HUES64 (cell line): ENCODE data around the gene MAGI1.

Experiments
- H3K27ac ChIP-seq: 2 replicates; pipeline ENCODE4 v1.7.0; 2013; ENCODE audit warnings: low read depth, low read length, inconsistent platforms
- H3K27me3 ChIP-seq: 2 replicates; pipeline ENCODE4 v1.6.1; 2013; ENCODE audit warnings: mild to moderate bottlenecking, low read length; ENCODE audit not compliant: insufficient read depth
- H3K36me3 ChIP-seq: 2 replicates; pipeline ENCODE4 v1.6.1; 2013; ENCODE audit warnings: mild to moderate bottlenecking, low read length; ENCODE audit not compliant: insufficient read depth
- H3K4me1 ChIP-seq: 2 replicates; pipeline ENCODE4 v1.6.1; 2013; ENCODE audit warnings: mild to moderate bottlenecking, low read length, moderate library complexity; ENCODE audit not compliant: insufficient read depth
- H3K4me3 ChIP-seq: 2 replicates; pipeline ENCODE4 v1.5.1; 2013; ENCODE audit warnings: mild to moderate bottlenecking, low read length, moderate library complexity
- H3K9ac ChIP-seq: 2 replicates; pipeline ENCODE4 v1.6.1; 2013; ENCODE audit warnings: mild to moderate bottlenecking, low read depth, low read length
- H3K9me3 ChIP-seq: 2 replicates; pipeline ENCODE4 v1.6.1; 2013; ENCODE audit warnings: low read depth, low read length; ENCODE audit not compliant: insufficient read depth
- WGBS: fragments of 150-250, 120-280 bp; methylation state at CpG from one replicate; pipeline ENCODE4 v1.1.7; 2013; ENCODE audit warnings: missing lambda C conversion rate; 5-methylcytosine and 5-hydroxymethylcytosine counted together

The MAGI1 gene

DNA sequence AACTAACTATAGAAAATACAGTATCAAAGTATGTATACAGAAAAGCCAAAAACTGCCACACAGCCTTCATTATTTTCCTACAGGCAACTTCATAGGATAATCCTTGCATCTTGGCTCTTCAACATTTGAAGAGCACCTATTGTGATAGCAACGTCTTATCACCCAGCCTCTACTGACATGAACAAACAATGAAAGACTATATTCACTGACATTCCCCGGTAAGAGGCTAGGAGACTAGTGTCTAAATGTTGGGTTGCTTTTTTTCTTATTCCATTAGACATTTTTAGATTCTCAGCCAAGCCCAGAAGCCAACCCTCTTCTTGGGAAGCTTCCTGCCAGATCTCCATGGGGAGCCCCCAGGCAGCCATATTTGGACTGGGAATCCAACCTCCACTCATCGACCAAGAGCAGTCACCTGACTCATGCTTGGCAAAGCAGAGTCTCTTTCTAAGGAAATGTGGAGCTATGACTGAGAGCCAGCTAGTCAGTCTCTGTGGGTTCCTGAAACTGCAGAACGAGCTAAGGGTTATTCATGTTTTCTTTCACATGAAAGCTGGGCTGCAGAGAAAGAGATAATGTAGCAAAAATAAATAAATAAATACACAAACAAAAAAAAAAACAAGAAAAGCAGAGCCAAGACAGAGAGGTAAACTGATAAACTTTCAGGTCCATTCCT is 227.5 kb downstream of the MAGI1 start:
- no peaks in the 10 kb centered on the region for H3K36me3 ChIP-seq
- no peak overlapping the region for H3K4me3 ChIP-seq
- WGBS: 89% methylated on average over 3 of the region's 4 CpGs
- H3K27ac ChIP-seq: no peak overlapping the region
- no peaks in the 10 kb centered on the region for H3K27me3 ChIP-seq
- H3K4me1 ChIP-seq: peaks cover 41% of the 10 kb centered on the region
- H3K9ac ChIP-seq: no peak overlapping the region
- no peaks in the 10 kb centered on the region; the same call in 1 of the 2 replicates for H3K9me3 ChIP-seq

- no peaks in the 10 kb centered on the region for H3K36me3 ChIP-seq
- H3K9me3 ChIP-seq: no peaks in the 10 kb centered on the region; the same call in 1 of the 2 replicates
- H3K4me1 ChIP-seq: peaks cover 32% of the 10 kb centered on the region
- no peak overlapping the region for H3K27ac ChIP-seq
- 92% methylated on average over 7 of the region's 7 CpGs for WGBS
- H3K4me3 ChIP-seq: no peak overlapping the region
- H3K9ac ChIP-seq: no peak overlapping the region
- no peaks in the 10 kb centered on the region for H3K27me3 ChIP-seq
Observed at GRCh38 chr3:65810302-65810701, 228.4 kb downstream of the MAGI1 start.

DNA sequence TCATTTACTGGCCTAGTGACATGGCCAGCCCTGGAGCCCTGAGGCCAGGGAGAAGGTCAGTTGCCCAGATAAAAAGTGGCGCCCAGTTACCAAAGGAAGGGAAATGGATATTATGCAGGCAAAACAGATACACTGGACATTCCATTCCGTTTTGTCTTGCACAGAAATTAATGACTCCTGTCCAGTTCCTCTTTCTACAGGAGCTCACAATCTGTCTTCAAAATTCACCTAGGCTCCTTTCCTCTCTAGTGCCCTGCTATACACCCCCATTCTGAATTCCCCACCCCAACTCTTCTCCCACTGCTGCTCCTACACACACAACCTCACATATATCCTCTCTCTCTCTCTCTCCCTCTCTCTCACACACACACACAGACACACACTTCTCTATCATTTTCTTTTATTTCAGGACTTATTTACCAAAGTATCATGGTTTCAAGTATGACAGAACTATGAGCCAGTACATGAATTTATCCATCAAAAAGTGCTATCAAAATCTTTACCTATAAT is 229.0 kb downstream of the MAGI1 start:
- Histone ChIP-seq H3K36me3 (no peaks in the 10 kb centered on the region), H3K9me3 (no peaks in the 10 kb centered on the region; the same call in 1 of the 2 replicates), H3K4me3 (no peak overlapping the region), H3K27me3 (no peaks in the 10 kb centered on the region), H3K27ac (no peak overlapping the region), H3K9ac (no peak overlapping the region), H3K4me1 (peaks cover 28% of the 10 kb centered on the region; the same call in 1 of the 2 replicates)
- 93% methylated on average over 2 of the region's 2 CpGs for WGBS

- Histone ChIP-seq H3K36me3 (no peaks in the 10 kb centered on the region), H3K4me1 (peaks cover 28% of the 10 kb centered on the region; the same call in 1 of the 2 replicates), H3K9ac (no peak overlapping the region), H3K9me3 (no peaks in the 10 kb centered on the region; the same call in 1 of the 2 replicates), H3K27me3 (no peaks in the 10 kb centered on the region), H3K27ac (no peak overlapping the region), H3K4me3 (no peak overlapping the region)
- WGBS: 99% methylated on average over 3 of the region's 3 CpGs
Observed at GRCh38 chr3:65808824-65809223, 229.9 kb downstream of the MAGI1 start.

GRCh38 chr3:65808407-65808806 is 230.3 kb downstream of the MAGI1 start:
- H3K36me3 ChIP-seq: no peaks in the 10 kb centered on the region
- H3K9me3 ChIP-seq: no peaks in the 10 kb centered on the region; the same call in 1 of the 2 replicates
- WGBS: 93% methylated on average over 6 of the region's 6 CpGs
- H3K4me3 ChIP-seq: no peak overlapping the region
- H3K4me1 ChIP-seq: peaks cover 25% of the 10 kb centered on the region; the same call in 1 of the 2 replicates
- no peak overlapping the region for H3K27ac ChIP-seq
- no peak overlapping the region for H3K9ac ChIP-seq
- H3K27me3 ChIP-seq: no peaks in the 10 kb centered on the region

- Histone ChIP-seq H3K9me3 (no peaks in the 10 kb centered on the region; the same call in 1 of the 2 replicates), H3K4me3 (no peak overlapping the region), H3K36me3 (no peaks in the 10 kb centered on the region), H3K27me3 (no peaks in the 10 kb centered on the region), H3K27ac (no peak overlapping the region), H3K4me1 (peaks cover 20% of the 10 kb centered on the region; the same call in 1 of the 2 replicates), H3K9ac (no peak overlapping the region)
- 90% methylated on average over 5 of the region's 5 CpGs for WGBS
Observed at GRCh38 chr3:65807225-65807624, 231.5 kb downstream of the MAGI1 start.

GRCh38 chr3:65806600-65806999 is 232.1 kb downstream of the MAGI1 start:
- H3K4me3 ChIP-seq: no peak overlapping the region
- H3K4me1 ChIP-seq: peaks cover 14% of the 10 kb centered on the region; the same call in 1 of the 2 replicates
- no peaks in the 10 kb centered on the region; the same call in 1 of the 2 replicates for H3K9me3 ChIP-seq
- 100% methylated on average over 1 of the region's 1 CpG for WGBS
- H3K27ac ChIP-seq: no peak overlapping the region
- no peaks in the 10 kb centered on the region for H3K36me3 ChIP-seq
- H3K27me3 ChIP-seq: no peaks in the 10 kb centered on the region
- no peak overlapping the region for H3K9ac ChIP-seq

DNA sequence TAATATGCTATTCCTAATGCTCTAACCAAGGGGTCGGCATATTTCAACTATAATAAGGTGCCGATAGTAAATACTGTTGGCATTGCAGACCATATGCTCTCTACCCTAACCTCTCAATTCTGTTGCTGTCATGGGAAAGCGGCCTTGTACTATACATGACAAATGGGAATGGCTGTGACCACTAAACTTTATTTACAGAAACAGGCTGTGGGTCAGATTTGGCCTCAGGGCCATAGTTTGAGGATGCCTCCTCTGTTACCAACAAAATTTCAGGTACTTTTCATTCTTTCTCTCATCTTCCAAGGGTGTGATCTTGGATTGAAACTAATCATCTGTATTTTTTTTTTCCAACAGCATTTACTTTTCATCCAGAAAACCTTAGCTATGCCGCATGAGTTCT is 242.0 kb downstream of the MAGI1 start:
- H3K36me3 ChIP-seq: no peaks in the 10 kb centered on the region
- H3K4me3 ChIP-seq: no peak overlapping the region
- WGBS: 86% methylated on average over 4 of the region's 4 CpGs
- no peak overlapping the region for H3K27ac ChIP-seq
- H3K4me1 ChIP-seq: peaks cover 13% of the 10 kb centered on the region
- no peak overlapping the region for H3K9ac ChIP-seq
- no peaks in the 10 kb centered on the region for H3K27me3 ChIP-seq
- H3K9me3 ChIP-seq: no peaks in the 10 kb centered on the region

GRCh38 chr3:65795166-65795565 is 243.6 kb downstream of the MAGI1 start:
- no peak overlapping the region for H3K4me3 ChIP-seq
- no peak overlapping the region for H3K27ac ChIP-seq
- H3K9ac ChIP-seq: no peak overlapping the region
- H3K4me1 ChIP-seq: peaks cover 13% of the 10 kb centered on the region
- H3K9me3 ChIP-seq: no peaks in the 10 kb centered on the region
- no peaks in the 10 kb centered on the region for H3K27me3 ChIP-seq
- H3K36me3 ChIP-seq: no peaks in the 10 kb centered on the region
- WGBS: 94% methylated on average over 2 of the region's 2 CpGs

DNA sequence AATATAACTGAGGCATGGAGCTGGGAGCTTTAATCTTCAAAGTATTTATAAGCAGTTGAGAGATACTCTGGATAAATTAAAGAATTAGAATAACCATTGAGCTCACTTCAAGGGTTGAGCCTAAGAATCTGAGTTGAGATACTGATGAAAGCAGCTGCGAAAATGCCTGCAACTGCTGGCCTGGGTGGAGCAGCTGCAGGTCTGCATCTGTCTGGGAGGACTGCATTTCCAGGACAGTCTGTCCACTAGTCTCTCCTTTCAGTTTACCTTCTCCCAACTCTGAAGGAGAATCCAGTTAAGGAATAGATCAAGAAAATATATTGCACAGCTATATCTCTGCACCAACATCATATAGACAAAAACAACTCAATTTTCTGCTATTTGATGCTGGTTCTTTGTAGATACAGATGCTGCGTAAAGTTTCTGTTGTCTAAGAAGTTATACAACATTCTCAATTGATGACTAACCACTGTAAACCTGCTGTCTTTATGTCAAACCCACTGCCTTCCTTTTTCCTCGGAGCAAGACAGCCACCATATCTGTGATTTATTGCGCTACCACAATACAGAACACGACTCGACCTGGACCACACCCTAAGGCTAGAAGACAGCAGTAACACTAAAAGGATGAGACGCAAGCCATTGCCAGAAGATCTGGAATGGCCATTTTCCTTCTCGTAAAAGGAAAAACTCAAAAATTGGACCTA is 245.1 kb downstream of the MAGI1 start:
- WGBS: 91% methylated on average over 8 of the region's 8 CpGs
- Histone ChIP-seq H3K36me3 (no peaks in the 10 kb centered on the region), H3K27ac (no peak overlapping the region), H3K4me1 (peaks cover 13% of the 10 kb centered on the region), H3K9ac (no peak overlapping the region), H3K9me3 (no peaks in the 10 kb centered on the region), H3K27me3 (no peaks in the 10 kb centered on the region), H3K4me3 (no peak overlapping the region)

- no peak overlapping the region for H3K4me3 ChIP-seq
- no peak overlapping the region for H3K27ac ChIP-seq
- H3K27me3 ChIP-seq: no peaks in the 10 kb centered on the region
- H3K9ac ChIP-seq: no peak overlapping the region
- H3K36me3 ChIP-seq: no peaks in the 10 kb centered on the region
- H3K4me1 ChIP-seq: no peaks in the 10 kb centered on the region
- no peaks in the 10 kb centered on the region for H3K9me3 ChIP-seq
- WGBS: 93% methylated on average over 2 of the region's 2 CpGs
Observed at GRCh38 chr3:65788461-65788860, 250.3 kb downstream of the MAGI1 start.
